Subcutaneous abdominal adipose tissue (tissue), 5 donors: Measurements from ENCODE around the gene HOXD8.

ENCODE experiments used
- H3K27ac ChIP-seq: one replicate; pipeline ENCODE4 v1.7.0; 2013; ENCODE audit warnings: low read depth, mild to moderate bottlenecking, inconsistent platforms, low read length, moderate library complexity
- H3K27me3 ChIP-seq, 5 donors: one replicate each; pipeline ENCODE4 v1.7.0; 2013; ENCODE audit warnings: low read length in 5 of 5, inconsistent platforms in 1 of 5; ENCODE audit not compliant: control insufficient read depth in 5 of 5, insufficient read depth in 4 of 5
- H3K36me3 ChIP-seq, 5 donors: one replicate each; pipeline ENCODE4 v1.7.0; 2013; ENCODE audit warnings: low read length in 5 of 5; ENCODE audit not compliant: control insufficient read depth in 5 of 5, insufficient read depth in 5 of 5
- H3K4me1 ChIP-seq, 5 donors: one replicate each; pipeline ENCODE4 v1.7.0; 2013; ENCODE audit warnings: low read length in 5 of 5, mild to moderate bottlenecking in 3 of 5, moderate library complexity in 1 of 5; ENCODE audit not compliant: control insufficient read depth in 5 of 5, insufficient read depth in 5 of 5
- H3K4me3 ChIP-seq, 5 donors: one replicate each; pipeline ENCODE4 v1.7.0; 2013; ENCODE audit warnings: low read length in 5 of 5, low read depth in 1 of 5
- H3K9ac ChIP-seq, 5 donors: one replicate each; pipeline ENCODE4 v1.7.0; 2013; ENCODE audit warnings: low read length in 5 of 5, mild to moderate bottlenecking in 4 of 5, moderate library complexity in 3 of 5
- H3K9me3 ChIP-seq, 5 donors: one replicate each; pipeline ENCODE4 v1.7.0; 2013; ENCODE audit warnings: low read length in 5 of 5; ENCODE audit not compliant: control insufficient read depth in 5 of 5
- donor health status: healthy.
- donor health status: healthy.
- donor health status: healthy.
- donor health status: healthy.
- donor health status: healthy.

HOXD8 gene

GRCh38 chr2:176097820-176098365 is 31.6 kb upstream of the HOXD8 start:
- H3K4me1 ChIP-seq, result peaks cover 0 to 47% (median 33%) of the 10 kb centered on the region in 5 donors
- H3K4me3 ChIP-seq, result peak overlapping the region; percentile 7 to 65 (median 50)
- H3K27me3 ChIP-seq, result peaks cover 86 to 98% (median 93%) of the 10 kb centered on the region in 5 donors
- H3K27ac ChIP-seq, result no peak overlapping the region
- H3K9ac ChIP-seq, result no peak overlapping the region
- peaks cover 0 to 2% (median 0%) of the 10 kb centered on the region in 5 donors for H3K9me3 ChIP-seq
- no peaks in the 10 kb centered on the region for H3K36me3 ChIP-seq

GRCh38 chr2:176098366-176099158 is 30.9 kb upstream of the HOXD8 start:
- Histone ChIP-seq H3K4me3 (no peak overlapping the region), H3K27me3 (peaks cover 85 to 99% (median 93%) of the 10 kb centered on the region in 5 donors), H3K4me1 (peaks cover 0 to 41% (median 27%) of the 10 kb centered on the region in 5 donors), H3K9ac (no peak overlapping the region), H3K27ac (no peak overlapping the region), H3K36me3 (no peaks in the 10 kb centered on the region), H3K9me3 (peaks cover 0 to 2% (median 0%) of the 10 kb centered on the region in 5 donors)

- Histone ChIP-seq H3K27ac (no peak overlapping the region), H3K4me3 (peak overlapping the region in 1 of 5 donors; percentile 18), H3K27me3 (peaks cover 86 to 99% (median 92%) of the 10 kb centered on the region in 5 donors), H3K9ac (no peak overlapping the region), H3K4me1 (peaks cover 0 to 42% (median 28%) of the 10 kb centered on the region in 5 donors), H3K36me3 (no peaks in the 10 kb centered on the region), H3K9me3 (peaks cover 0 to 2% (median 0%) of the 10 kb centered on the region in 5 donors)
Measured at GRCh38 chr2:176099159-176099727, 30.3 kb upstream of the HOXD8 start.

- Histone ChIP-seq H3K9me3 (no peaks in the 10 kb centered on the region), H3K4me1 (peaks cover 0 to 49% (median 35%) of the 10 kb centered on the region in 5 donors), H3K27ac (no peak within 1 kb of the TSS), H3K9ac (no peak within 1 kb of the TSS), H3K27me3 (peaks cover 86 to 99% (median 94%) of the 10 kb centered on the region in 5 donors), H3K36me3 (no peaks in the 10 kb centered on the region), H3K4me3 (peak within 1 kb of the TSS in 1 of 5 donors; percentile 18)
Measured at GRCh38 chr2:176099728-176100546, 29.6 kb upstream of the HOXD8 start, which contains the start of gene HOXD12. Gene HOXD12 (plus strand): TSS chr2:176099795. CDS start chr2:176099802, 7 bp downstream.

GRCh38 chr2:176100547-176101140 is 28.9 kb upstream of the HOXD8 start:
- peaks cover 0 to 52% (median 37%) of the 10 kb centered on the region in 5 donors for H3K4me1 ChIP-seq
- no peaks in the 10 kb centered on the region for H3K9me3 ChIP-seq
- H3K27ac ChIP-seq, result no peak overlapping the region
- H3K4me3 ChIP-seq, result no peak overlapping the region
- peaks cover 86 to 99% (median 94%) of the 10 kb centered on the region in 5 donors for H3K27me3 ChIP-seq
- H3K36me3 ChIP-seq, result no peaks in the 10 kb centered on the region
- H3K9ac ChIP-seq, result no peak overlapping the region

GRCh38 chr2:176101216-176101830 is 28.2 kb upstream of the HOXD8 start:
- Histone ChIP-seq H3K4me3 (no peak overlapping the region), H3K4me1 (peaks cover 0 to 53% (median 38%) of the 10 kb centered on the region in 5 donors), H3K9me3 (no peaks in the 10 kb centered on the region), H3K27ac (no peak overlapping the region), H3K27me3 (peaks cover 87 to 100% (median 97%) of the 10 kb centered on the region in 5 donors), H3K36me3 (no peaks in the 10 kb centered on the region), H3K9ac (no peak overlapping the region)

GRCh38 chr2:176101842-176102241 is 27.7 kb upstream of the HOXD8 start:
- H3K9me3 ChIP-seq, result no peaks in the 10 kb centered on the region
- H3K4me3 ChIP-seq, result no peak overlapping the region
- no peaks in the 10 kb centered on the region for H3K36me3 ChIP-seq
- no peak overlapping the region for H3K27ac ChIP-seq
- peaks cover 89 to 100% (median 95%) of the 10 kb centered on the region in 5 donors for H3K27me3 ChIP-seq
- no peak overlapping the region for H3K9ac ChIP-seq
- H3K4me1 ChIP-seq, result peaks cover 0 to 53% (median 39%) of the 10 kb centered on the region in 5 donors

- Histone ChIP-seq H3K4me3 (no peak overlapping the region), H3K27me3 (peaks cover 88 to 99% (median 95%) of the 10 kb centered on the region in 5 donors), H3K9ac (no peak overlapping the region), H3K4me1 (peaks cover 0 to 53% (median 38%) of the 10 kb centered on the region in 5 donors), H3K36me3 (no peaks in the 10 kb centered on the region), H3K9me3 (no peaks in the 10 kb centered on the region), H3K27ac (no peak overlapping the region)
Measured at GRCh38 chr2:176102309-176102866, 27.1 kb upstream of the HOXD8 start.

GRCh38 chr2:176103194-176103593 is 26.3 kb upstream of the HOXD8 start:
- no peak overlapping the region for H3K4me3 ChIP-seq
- H3K9me3 ChIP-seq, result no peaks in the 10 kb centered on the region
- H3K36me3 ChIP-seq, result no peaks in the 10 kb centered on the region
- H3K9ac ChIP-seq, result no peak overlapping the region
- peaks cover 0 to 46% (median 35%) of the 10 kb centered on the region in 5 donors for H3K4me1 ChIP-seq
- H3K27me3 ChIP-seq, result peaks cover 81 to 93% (median 89%) of the 10 kb centered on the region in 5 donors
- H3K27ac ChIP-seq, result no peak overlapping the region
